ENCODE data around the gene PCDHGA11. TPM values are rescaled to one million over a fixed set of nuclear protein-coding genes. Genes with fewer than 3 reads are reported as not detected.

The PCDHGA11 gene
- total and polyA plus RNA-seq, 9 of the 15 experiments (the other 6 are each of a cell fraction or from before 2014, with no cell fraction given), result 0.04 to 0.07 (median 0.04) TPM; not detected in 4

GRCh38 chr5:141412854-141413539 lies 7.9 kb upstream of the PCDHGA11 start, which contains the start of gene PCDHGA10:
Gene PCDHGA10, plus strand, starts transcription at chr5:141412987. Its CDS starts 189 bp downstream, at chr5:141413176.
- H3K9me1 ChIP-seq (ENCODE audit: control insufficient read depth, insufficient read depth, low read length), result no peaks in the 10 kb centered on the region
- in situ Hi-C loops (cut with MboI) (no loop called here), intact Hi-C loops (cut with micrococcal nuclease) (loop anchor here (5.0 kb wide), 1 partner anchor 109 kb away; no protein-coding TSS in a partner anchor)
- peak within 1 kb of the TSS; percentile 59 for H3K4me2 ChIP-seq (ENCODE audit: insufficient read depth, low read length)
- no peak within 1 kb of the TSS for H3K27ac ChIP-seq (ENCODE audit: extremely low read depth, low read depth, low read length)
- peak within 1 kb of the TSS; percentile 69 for H2AFZ ChIP-seq (ENCODE audit: low read depth, low read length)
- DNase-seq (ENCODE audit: extremely low read depth in 1 of 4, low spot score in 3 of 4) (peak; percentile 49 to 61 (median 54)), ATAC-seq (peak; percentile 91), FAIRE-seq (peak; percentile 70)
- ChIA-PET POLR2A (interaction anchor here (0.8 to 1.9 kb wide), 3 partner anchors 9 to 263 kb away, joined by 4 to 7 read pairs (median 4); partner anchors contain the start of gene PCDHGA11), CTCF (ENCODE audit: low intra/inter-chr PET ratio) (interaction anchor here (0.5 to 1.5 kb wide), 6 partner anchors 8 to 401 kb away, joined by 3 to 4 read pairs (median 3); partner anchors contain the start of genes PCDHGA11 and PCDHGA2)
- peaks cover 0 to 27% of the 10 kb centered on the region in 2 experiments; a peak in 2 of 5 replicates for H3K4me1 ChIP-seq (replicated peaks in 1 of 2; ENCODE audit: control insufficient read depth in 2 of 2, insufficient read depth in 2 of 2, low read length in 2 of 2)
- H3K9me3 ChIP-seq (replicated peaks; ENCODE audit: control insufficient read depth, insufficient read depth, low read depth, low read length), result no peaks in the 10 kb centered on the region; the same call in 1 of the 2 replicates
- no peaks in the 10 kb centered on the region for H3K79me2 ChIP-seq (ENCODE audit: control insufficient read depth, insufficient read depth, low read length)
- H3K27me3 ChIP-seq (ENCODE audit: control insufficient read depth in 2 of 2, insufficient read depth in 2 of 2, low read length in 2 of 2), result peaks cover 7 to 33% of the 10 kb centered on the region in 2 experiments; a peak in 4 of 5 replicates
- WGBS (ENCODE audit: insufficient coverage, low coverage, missing lambda C conversion rate), result 17% methylated on average over 25 of the region's 31 CpGs
- H3K9ac ChIP-seq (ENCODE audit: insufficient read depth in 1 of 2, low read depth in 2 of 2, low read length in 2 of 2), result peak within 1 kb of the TSS in 1 of 2 experiments; percentile 48; a peak in 2 of 4 replicates
- TF ChIP-seq ZSCAN29 (IDR thresholded peaks at IDR 0.05) (peak; percentile 95), ELK1 (CRISPR knock-in tag; IDR thresholded peaks at IDR 0.05) (no peak), CTCF (IDR thresholded peaks at IDR 0.05 in 2 of 3, conservative IDR thresholded peaks at IDR 0.05 in 1 of 3; ENCODE audit: insufficient read depth in 2 of 3, low read depth in 1 of 3, low read length in 3 of 3) (peak; percentile 66 to 78 (median 72)), NRF1 (conservative IDR thresholded peaks at IDR 0.05 in 1 of 2, IDR thresholded peaks at IDR 0.05 in 1 of 2) (peak; percentile 33 to 37; a peak in 2 of 4 replicates), RAD21 (CRISPR knock-in tag; conservative IDR thresholded peaks at IDR 0.05 in 1 of 2, IDR thresholded peaks at IDR 0.05 in 1 of 2) (peak; percentile 34 to 66), ARID4B (CRISPR knock-in tag; IDR thresholded peaks at IDR 0.05) (no peak), HNRNPUL1 (IDR thresholded peaks at IDR 0.05; ENCODE audit: low read length) (no peak)
- H3K36me3 ChIP-seq (ENCODE audit: control insufficient read depth, insufficient read depth, low read length), result no peaks in the 10 kb centered on the region
- H3K4me3 ChIP-seq, result peak within 1 kb of the TSS; percentile 21
- no TSS peak for BruUV-seq (replicated peaks)
- H4K20me1 ChIP-seq (replicated peaks; ENCODE audit: control insufficient read depth, insufficient read depth, low read length), result no peaks in the 10 kb centered on the region
